ENCODE results near the gene ZNF423. TPM values are rescaled to one million over a fixed set of nuclear protein-coding genes. Genes with fewer than 3 reads are reported as not detected.

ZNF423 gene
- total and polyA plus RNA-seq, 2 experiments from 2014 or later: 14.9 to 41.8 TPM

- Mint-ChIP-seq H3K4me1 (peaks cover 73% of the 10 kb centered on the region), H3K36me3 (ENCODE audit: low read depth) (no peaks in the 10 kb centered on the region), H3K27ac (no peak overlapping the region), H3K27me3 (ENCODE audit: insufficient read depth, low read depth, poor library complexity) (peaks cover 25% of the 10 kb centered on the region), H3K4me3 (no peak overlapping the region), H3K9me3 (no peaks in the 10 kb centered on the region)
- no peaks in the 10 kb centered on the region for H3K9me2 ChIP-seq (ENCODE audit: insufficient read depth)
- ATAC-seq (no peak), DNase-seq (ENCODE audit: low spot score) (no peak)
- H3K4me1 ChIP-seq (ENCODE audit: insufficient read depth): peaks cover 19% of the 10 kb centered on the region
- H3F3A ChIP-seq (replicated peaks; ENCODE audit: low read depth): peaks cover 6% of the 10 kb centered on the region; the same call in 1 of the 2 replicates
- no peaks in the 10 kb centered on the region; the same call in 1 of the 2 replicates for H4K20me1 ChIP-seq (replicated peaks; ENCODE audit: insufficient read depth)
- H2AFZ ChIP-seq: no peak overlapping the region
- no peak overlapping the region for H3K27ac ChIP-seq (ENCODE audit: low read depth)
- H3K4me2 ChIP-seq: no peak overlapping the region
- no peak overlapping the region for H3K4me3 ChIP-seq
- peaks cover 44% of the 10 kb centered on the region for H3K79me2 ChIP-seq (replicated peaks; ENCODE audit: insufficient read depth)
- no peaks in the 10 kb centered on the region for H3K36me3 ChIP-seq (ENCODE audit: insufficient read depth)
- H3K27me3 ChIP-seq (ENCODE audit: insufficient read depth): no peaks in the 10 kb centered on the region
- TF ChIP-seq ZNF331 (CRISPR knock-in tag; IDR thresholded peaks at IDR 0.05; ENCODE audit: low read depth): no peak
- TF ChIP-seq ZNF114 (CRISPR knock-in tag; IDR thresholded peaks at IDR 0.05): no peak
Observed at GRCh38 chr16:49748322-49748721, 107.6 kb downstream of the ZNF423 start.

GRCh38 chr16:49747654-49748053 lies 108.3 kb downstream of the ZNF423 start:
- Histone ChIP-seq H4K20me1 (replicated peaks; ENCODE audit: insufficient read depth) (no peaks in the 10 kb centered on the region; the same call in 1 of the 2 replicates), H3K4me3 (no peak overlapping the region), H3K4me2 (no peak overlapping the region), H3K36me3 (ENCODE audit: insufficient read depth) (no peaks in the 10 kb centered on the region), H3K27me3 (ENCODE audit: insufficient read depth) (no peaks in the 10 kb centered on the region), H3K79me2 (replicated peaks; ENCODE audit: insufficient read depth) (peaks cover 40% of the 10 kb centered on the region), H3K27ac (ENCODE audit: low read depth) (no peak overlapping the region), H3F3A (replicated peaks; ENCODE audit: low read depth) (peaks cover 6% of the 10 kb centered on the region; the same call in 1 of the 2 replicates), H3K9me2 (ENCODE audit: insufficient read depth) (no peaks in the 10 kb centered on the region), H2AFZ (no peak overlapping the region), H3K4me1 (ENCODE audit: insufficient read depth) (peaks cover 19% of the 10 kb centered on the region)
- DNase-seq (ENCODE audit: low spot score) (no peak), ATAC-seq (no peak)
- peaks cover 23% of the 10 kb centered on the region for H3K27me3 Mint-ChIP-seq (ENCODE audit: insufficient read depth, low read depth, poor library complexity)
- no peaks in the 10 kb centered on the region for H3K36me3 Mint-ChIP-seq (ENCODE audit: low read depth)
- no peak overlapping the region for H3K4me3 Mint-ChIP-seq
- H3K27ac Mint-ChIP-seq: no peak overlapping the region
- no peak for TF ChIP-seq JUNB (IDR thresholded peaks at IDR 0.05; ENCODE audit: unreplicated experiment)
- no peak for TF ChIP-seq EZH2phosphoT487 (IDR thresholded peaks at IDR 0.05; ENCODE audit: unreplicated experiment)
- no peak for TF ChIP-seq ZNF114 (CRISPR knock-in tag; IDR thresholded peaks at IDR 0.05)
- no peak for TF ChIP-seq NANOG (IDR thresholded peaks at IDR 0.05; ENCODE audit: borderline replicate concordance)
- TF ChIP-seq, protein P1, sequence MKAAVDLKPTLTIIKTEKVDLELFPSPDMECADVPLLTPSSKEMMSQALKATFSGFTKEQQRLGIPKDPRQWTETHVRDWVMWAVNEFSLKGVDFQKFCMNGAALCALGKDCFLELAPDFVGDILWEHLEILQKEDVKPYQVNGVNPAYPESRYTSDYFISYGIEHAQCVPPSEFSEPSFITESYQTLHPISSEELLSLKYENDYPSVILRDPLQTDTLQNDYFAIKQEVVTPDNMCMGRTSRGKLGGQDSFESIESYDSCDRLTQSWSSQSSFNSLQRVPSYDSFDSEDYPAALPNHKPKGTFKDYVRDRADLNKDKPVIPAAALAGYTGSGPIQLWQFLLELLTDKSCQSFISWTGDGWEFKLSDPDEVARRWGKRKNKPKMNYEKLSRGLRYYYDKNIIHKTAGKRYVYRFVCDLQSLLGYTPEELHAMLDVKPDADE (IDR thresholded peaks at IDR 0.05): no peak
- no peak for TF ChIP-seq POLR2AphosphoS5 (IDR thresholded peaks at IDR 0.05; ENCODE audit: low read depth)
- TF ChIP-seq, protein P2, sequence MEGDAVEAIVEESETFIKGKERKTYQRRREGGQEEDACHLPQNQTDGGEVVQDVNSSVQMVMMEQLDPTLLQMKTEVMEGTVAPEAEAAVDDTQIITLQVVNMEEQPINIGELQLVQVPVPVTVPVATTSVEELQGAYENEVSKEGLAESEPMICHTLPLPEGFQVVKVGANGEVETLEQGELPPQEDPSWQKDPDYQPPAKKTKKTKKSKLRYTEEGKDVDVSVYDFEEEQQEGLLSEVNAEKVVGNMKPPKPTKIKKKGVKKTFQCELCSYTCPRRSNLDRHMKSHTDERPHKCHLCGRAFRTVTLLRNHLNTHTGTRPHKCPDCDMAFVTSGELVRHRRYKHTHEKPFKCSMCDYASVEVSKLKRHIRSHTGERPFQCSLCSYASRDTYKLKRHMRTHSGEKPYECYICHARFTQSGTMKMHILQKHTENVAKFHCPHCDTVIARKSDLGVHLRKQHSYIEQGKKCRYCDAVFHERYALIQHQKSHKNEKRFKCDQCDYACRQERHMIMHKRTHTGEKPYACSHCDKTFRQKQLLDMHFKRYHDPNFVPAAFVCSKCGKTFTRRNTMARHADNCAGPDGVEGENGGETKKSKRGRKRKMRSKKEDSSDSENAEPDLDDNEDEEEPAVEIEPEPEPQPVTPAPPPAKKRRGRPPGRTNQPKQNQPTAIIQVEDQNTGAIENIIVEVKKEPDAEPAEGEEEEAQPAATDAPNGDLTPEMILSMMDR (conservative IDR thresholded peaks at IDR 0.05; ENCODE audit: low read depth in 2 of 2): no peak
- TF ChIP-seq ZNF331 (CRISPR knock-in tag; IDR thresholded peaks at IDR 0.05; ENCODE audit: low read depth): no peak
- no peaks in the 10 kb centered on the region for H3K9me3 Mint-ChIP-seq
- H3K4me1 Mint-ChIP-seq: peaks cover 74% of the 10 kb centered on the region
